ENCODE data around the gene HLA-DQA1. TPM values are rescaled to one million over a fixed set of nuclear protein-coding genes. Genes with fewer than 3 reads are reported as not detected.

Gene HLA-DQA1
- total and polyA plus RNA-seq, 2 donors from 2014 or later = 29.6 to 63.5 TPM

DNA sequence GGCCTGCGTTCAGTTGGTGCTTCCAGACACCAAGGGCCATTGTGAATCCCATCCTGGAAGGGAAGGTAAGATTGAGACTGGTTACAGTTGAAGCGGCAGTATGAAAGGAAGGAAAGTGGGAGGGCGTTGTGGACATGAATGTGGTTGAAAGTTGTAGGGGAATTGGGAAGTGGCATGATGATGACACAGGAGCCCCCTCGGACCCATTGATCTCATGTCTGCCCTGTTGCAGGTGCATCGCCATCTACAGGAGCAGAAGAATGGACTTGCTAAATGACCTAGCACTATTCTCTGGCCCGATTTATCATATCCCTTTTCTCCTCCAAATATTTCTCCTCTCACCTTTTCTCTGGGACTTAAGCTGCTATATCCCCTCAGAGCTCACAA, 5.5 kb downstream of the HLA-DQA1 start:
- FAIRE-seq = no peak
- TF ChIP-seq, protein P1, sequence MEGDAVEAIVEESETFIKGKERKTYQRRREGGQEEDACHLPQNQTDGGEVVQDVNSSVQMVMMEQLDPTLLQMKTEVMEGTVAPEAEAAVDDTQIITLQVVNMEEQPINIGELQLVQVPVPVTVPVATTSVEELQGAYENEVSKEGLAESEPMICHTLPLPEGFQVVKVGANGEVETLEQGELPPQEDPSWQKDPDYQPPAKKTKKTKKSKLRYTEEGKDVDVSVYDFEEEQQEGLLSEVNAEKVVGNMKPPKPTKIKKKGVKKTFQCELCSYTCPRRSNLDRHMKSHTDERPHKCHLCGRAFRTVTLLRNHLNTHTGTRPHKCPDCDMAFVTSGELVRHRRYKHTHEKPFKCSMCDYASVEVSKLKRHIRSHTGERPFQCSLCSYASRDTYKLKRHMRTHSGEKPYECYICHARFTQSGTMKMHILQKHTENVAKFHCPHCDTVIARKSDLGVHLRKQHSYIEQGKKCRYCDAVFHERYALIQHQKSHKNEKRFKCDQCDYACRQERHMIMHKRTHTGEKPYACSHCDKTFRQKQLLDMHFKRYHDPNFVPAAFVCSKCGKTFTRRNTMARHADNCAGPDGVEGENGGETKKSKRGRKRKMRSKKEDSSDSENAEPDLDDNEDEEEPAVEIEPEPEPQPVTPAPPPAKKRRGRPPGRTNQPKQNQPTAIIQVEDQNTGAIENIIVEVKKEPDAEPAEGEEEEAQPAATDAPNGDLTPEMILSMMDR (IDR thresholded peaks at IDR 0.05; ENCODE audit: borderline replicate concordance, extremely low read depth, insufficient read depth) = no peak
- Histone ChIP-seq H3K9me3 (ENCODE audit: control insufficient read depth in 2 of 3, insufficient read depth in 1 of 3, low read length in 3 of 3) (no peaks in the 10 kb centered on the region), H3K4me1 (ENCODE audit: control insufficient read depth in 2 of 3, insufficient read depth in 2 of 3, low read depth in 1 of 3, low read length in 3 of 3) (no peaks in the 10 kb centered on the region), H3K36me3 (ENCODE audit: control insufficient read depth in 2 of 3, insufficient read depth in 3 of 3, low read length in 3 of 3) (no peaks in the 10 kb centered on the region), H3K27me3 (ENCODE audit: control insufficient read depth, insufficient read depth, low read length) (no peaks in the 10 kb centered on the region), H3K9ac (ENCODE audit: low read length in 3 of 3) (no peak overlapping the region), H3K4me3 (ENCODE audit: low read length in 3 of 3) (no peak overlapping the region), H3K27ac (ENCODE audit: low read depth in 2 of 2, low read length in 2 of 2) (no peak overlapping the region)
- intact Hi-C loops (cut with DNase I) = no loop called here
- DNase-seq = no peak

DNA sequence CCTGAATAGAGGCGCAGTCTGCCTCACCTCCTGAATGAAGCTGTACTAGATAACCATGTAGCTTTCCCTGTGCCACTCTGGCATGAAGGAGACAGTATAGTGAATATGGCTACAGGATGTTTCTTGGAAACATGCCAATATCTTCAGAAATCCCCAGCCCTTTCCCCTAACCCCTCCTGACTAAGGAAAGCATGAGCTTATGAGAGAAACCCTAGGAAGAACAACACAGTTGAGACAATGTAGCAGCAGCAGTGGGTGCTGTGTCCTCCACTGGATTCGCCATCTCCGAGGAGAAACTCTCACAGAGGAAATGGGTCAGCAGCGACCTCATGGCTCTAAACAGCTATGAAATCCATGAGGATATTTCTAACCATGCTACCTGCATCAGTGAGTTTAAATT, 6.7 kb downstream of the HLA-DQA1 start:
- intact Hi-C loops (cut with DNase I) = no loop called here
- H3K9ac ChIP-seq (ENCODE audit: low read length in 3 of 3) = no peak overlapping the region
- FAIRE-seq = no peak

DNA sequence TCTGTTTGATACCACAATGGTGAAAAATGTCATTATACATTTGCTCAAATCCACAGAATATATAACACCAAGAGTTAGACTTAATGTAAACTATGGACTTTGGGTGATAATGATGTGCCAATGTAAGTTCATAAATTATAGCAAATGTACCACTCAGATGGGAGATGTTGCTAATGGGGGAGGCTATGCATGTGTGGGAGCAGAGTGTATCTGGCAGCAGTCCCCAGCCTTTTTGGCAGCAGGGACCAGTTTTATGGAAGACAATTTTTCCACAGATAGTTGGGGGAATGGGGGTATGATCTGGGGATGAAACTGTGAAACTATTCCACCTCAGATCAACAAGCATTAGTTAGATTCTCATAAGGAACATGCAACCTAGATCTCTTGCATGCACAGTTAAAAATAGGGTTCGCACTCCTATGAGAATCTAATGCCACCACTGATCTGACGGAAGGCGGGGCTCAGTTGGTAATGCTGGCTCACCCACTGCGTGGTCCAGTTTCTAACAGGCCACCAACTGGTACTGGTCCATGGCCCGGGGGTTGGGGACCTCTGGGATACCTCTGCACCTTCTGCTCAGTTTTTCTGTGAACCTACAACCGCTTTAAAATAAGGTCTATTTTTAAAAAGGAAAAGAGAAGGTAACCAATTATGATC, 8.0 kb downstream of the HLA-DQA1 start:
- no peaks in the 10 kb centered on the region for H3K9me3 ChIP-seq (ENCODE audit: control insufficient read depth in 2 of 3, insufficient read depth in 1 of 3, low read length in 3 of 3)
- no peak overlapping the region for H3K27ac ChIP-seq (ENCODE audit: low read depth in 2 of 2, low read length in 2 of 2)
- no peaks in the 10 kb centered on the region for H3K27me3 ChIP-seq (ENCODE audit: control insufficient read depth, insufficient read depth, low read length)
- TF ChIP-seq, protein P1 (IDR thresholded peaks at IDR 0.05; ENCODE audit: borderline replicate concordance, extremely low read depth, insufficient read depth) = no peak
- DNase-seq = no peak
- no peak overlapping the region for H3K9ac ChIP-seq (ENCODE audit: low read length in 3 of 3)
- no peak overlapping the region for H3K4me3 ChIP-seq (ENCODE audit: low read length in 3 of 3)
- no peaks in the 10 kb centered on the region for H3K36me3 ChIP-seq (ENCODE audit: control insufficient read depth in 2 of 3, insufficient read depth in 3 of 3, low read length in 3 of 3)
- no peaks in the 10 kb centered on the region for H3K4me1 ChIP-seq (ENCODE audit: control insufficient read depth in 2 of 3, insufficient read depth in 2 of 3, low read depth in 1 of 3, low read length in 3 of 3)
- intact Hi-C loops (cut with DNase I) = no loop called here
- no peak for FAIRE-seq

More for the DNA sequence above, 6.7 kb downstream of the HLA-DQA1 start:
- no peak overlapping the region for H3K27ac ChIP-seq (ENCODE audit: low read depth in 2 of 2, low read length in 2 of 2)
- TF ChIP-seq, protein P1 (IDR thresholded peaks at IDR 0.05; ENCODE audit: borderline replicate concordance, extremely low read depth, insufficient read depth) = no peak
- no peaks in the 10 kb centered on the region for H3K4me1 ChIP-seq (ENCODE audit: control insufficient read depth in 2 of 3, insufficient read depth in 2 of 3, low read depth in 1 of 3, low read length in 3 of 3)
- no peaks in the 10 kb centered on the region for H3K27me3 ChIP-seq (ENCODE audit: control insufficient read depth, insufficient read depth, low read length)
- H3K4me3 ChIP-seq (ENCODE audit: low read length in 3 of 3) = no peak overlapping the region
- H3K9me3 ChIP-seq (ENCODE audit: control insufficient read depth in 2 of 3, insufficient read depth in 1 of 3, low read length in 3 of 3) = no peaks in the 10 kb centered on the region
- no peak for DNase-seq
- H3K36me3 ChIP-seq (ENCODE audit: control insufficient read depth in 2 of 3, insufficient read depth in 3 of 3, low read length in 3 of 3) = no peaks in the 10 kb centered on the region

Measured in kidney (tissue), 14 donors.